Stimulated activated CD8-positive, alpha-beta memory T cell treated with anti-CD3 and anti-CD28 coated beads, Interleukin-15, amount 100 ng/mL, for 1 hour (primary cell): ENCODE results near the gene BACH2.
A peak's percentile ranks its signal among the peaks of the same experiment; 100 is the strongest.
"Not testable (repeated sequence)": the region's sequence is repeated elsewhere in the genome, so short reads cannot be mapped to it uniquely, and the experiment has no call there.

Source experiments
- DNase-seq: peaks from one replicate; pipeline ENCODE4 v3.0.0-alpha.2; 2020; ENCODE audit warnings: low read depth

The BACH2 gene

GRCh38 chr6:90296341-90297114 is at the start of gene BACH2:
Gene BACH2, minus strand, starts transcription at chr6:90296843. Its CDS starts 287,999 bp downstream, at chr6:90008844.
- DNase-seq = peak; percentile 89

- no peak for DNase-seq
Measured at GRCh38 chr6:90343576-90343975, 46.9 kb upstream of the BACH2 start.

GRCh38 chr6:90338409-90338808 is 41.8 kb upstream of the BACH2 start:
- no peak for DNase-seq

- DNase-seq = no peak
Measured at GRCh38 chr6:90336388-90336947, 39.8 kb upstream of the BACH2 start.

GRCh38 chr6:90333928-90334327 is 37.3 kb upstream of the BACH2 start:
- no peak for DNase-seq

GRCh38 chr6:90332978-90333543 is 36.4 kb upstream of the BACH2 start:
- not testable (repeated sequence) for DNase-seq

- no peak for DNase-seq
Measured at GRCh38 chr6:90329386-90330077, 32.9 kb upstream of the BACH2 start.

GRCh38 chr6:90328004-90328403 is 31.4 kb upstream of the BACH2 start:
- DNase-seq = no peak

- DNase-seq = no peak
Measured at GRCh38 chr6:90326404-90327057, 29.9 kb upstream of the BACH2 start.

GRCh38 chr6:90323706-90324105 is 27.1 kb upstream of the BACH2 start:
- DNase-seq = no peak

- no peak for DNase-seq
Measured at GRCh38 chr6:90322976-90323474, 26.4 kb upstream of the BACH2 start.

GRCh38 chr6:90319979-90320685 is 23.5 kb upstream of the BACH2 start:
- no peak for DNase-seq

GRCh38 chr6:90319044-90319443 is 22.4 kb upstream of the BACH2 start:
- DNase-seq = no peak

- DNase-seq = no peak
Measured at GRCh38 chr6:90315986-90316385, 19.3 kb upstream of the BACH2 start.

GRCh38 chr6:90315354-90315950 is 18.8 kb upstream of the BACH2 start:
- DNase-seq = no peak

- no peak for DNase-seq
Measured at GRCh38 chr6:90314514-90314913, 17.9 kb upstream of the BACH2 start.

GRCh38 chr6:90311569-90311968 is 14.9 kb upstream of the BACH2 start:
- no peak for DNase-seq

- DNase-seq = no peak
Measured at GRCh38 chr6:90305800-90306448, 9.3 kb upstream of the BACH2 start.

GRCh38 chr6:90304308-90304707 is 7.7 kb upstream of the BACH2 start:
- no peak for DNase-seq

- no peak for DNase-seq
Measured at GRCh38 chr6:90303039-90303438, 6.4 kb upstream of the BACH2 start.

GRCh38 chr6:90302320-90302719 is 5.7 kb upstream of the BACH2 start:
- DNase-seq = no peak
